NOMO-1 (cell line): ENCODE data around the gene ZSCAN20.

Source experiments
- DNase-seq, 2 experiments: peaks; one replicate each; lab custom pipeline; 2025; ENCODE audit not compliant: unreplicated experiment in 2 of 2; lab: John Stamatoyannopoulos, UW

ZSCAN20 gene

DNA sequence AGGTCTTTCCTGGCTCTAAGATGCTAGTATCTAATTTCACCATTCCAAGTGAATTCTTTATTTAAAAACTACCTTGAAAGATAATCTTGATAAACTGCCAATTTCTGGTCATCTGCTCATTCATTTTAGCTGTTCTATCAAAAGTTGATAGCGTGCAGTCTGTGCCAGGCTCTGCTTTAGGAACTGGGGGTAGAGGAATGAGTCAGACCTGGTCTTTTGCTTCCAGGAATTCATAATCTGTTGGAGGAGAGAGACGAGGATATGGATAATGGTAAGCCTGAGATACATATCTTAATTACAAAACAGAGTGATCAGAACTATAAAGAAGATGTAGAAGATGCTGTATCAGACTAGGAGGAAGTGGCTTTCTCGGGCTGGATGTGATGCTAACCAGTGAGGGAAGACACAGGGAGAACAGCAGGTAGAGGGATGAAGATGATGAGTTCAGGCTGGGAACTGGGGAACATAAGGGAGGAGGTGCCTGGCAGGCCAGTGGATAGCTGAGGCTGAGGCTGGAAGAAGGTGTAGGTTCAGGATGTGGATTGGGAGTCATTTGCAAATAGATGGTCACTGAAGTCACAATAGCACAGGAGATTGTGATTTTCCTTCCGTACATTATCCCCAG lies 29.3 kb upstream of the ZSCAN20 start:
- DNase-seq = no peak

DNA sequence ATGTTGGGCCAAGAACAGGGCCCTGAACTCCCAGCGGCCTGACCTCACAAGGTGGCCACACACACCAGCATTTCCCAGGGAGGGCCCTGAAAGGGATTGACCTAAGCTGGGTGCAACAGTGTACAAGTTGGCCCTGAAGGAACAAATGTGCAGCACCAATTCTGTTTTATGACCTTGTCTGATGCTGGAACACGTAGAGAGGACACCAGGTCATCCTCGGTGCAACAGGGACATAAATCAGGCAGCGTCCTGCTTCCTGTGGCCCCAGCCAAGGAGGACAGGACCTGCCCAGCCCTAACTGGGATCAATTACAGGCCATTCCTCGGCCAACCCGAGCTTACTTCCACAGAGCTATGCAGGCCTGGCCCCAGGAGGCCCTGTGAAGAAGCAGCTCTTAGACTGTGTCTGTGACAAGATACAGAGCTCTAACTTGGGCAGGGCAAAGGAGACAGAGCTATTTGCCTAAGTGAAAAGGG lies 28.7 kb upstream of the ZSCAN20 start:
- no peak for DNase-seq

DNA sequence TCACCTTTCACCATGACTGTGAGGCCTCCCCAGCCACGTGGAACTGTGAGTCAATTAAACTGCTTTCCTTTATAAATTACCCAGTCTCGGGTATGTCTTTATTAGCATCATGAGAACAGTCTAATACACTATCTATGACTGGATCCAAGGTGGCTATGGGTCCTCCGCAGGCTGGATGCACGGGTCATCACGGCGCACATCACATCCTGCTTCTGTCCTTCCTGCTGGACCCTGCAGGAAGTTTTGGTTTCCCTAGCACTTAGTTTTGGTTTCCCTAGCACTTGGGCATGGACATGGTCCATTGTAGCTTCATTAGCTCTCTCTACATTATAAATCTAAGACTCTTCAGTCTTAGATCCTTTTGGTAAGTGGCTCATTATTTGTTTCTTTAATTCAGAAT lies 27.3 kb upstream of the ZSCAN20 start:
- DNase-seq = no peak

DNA sequence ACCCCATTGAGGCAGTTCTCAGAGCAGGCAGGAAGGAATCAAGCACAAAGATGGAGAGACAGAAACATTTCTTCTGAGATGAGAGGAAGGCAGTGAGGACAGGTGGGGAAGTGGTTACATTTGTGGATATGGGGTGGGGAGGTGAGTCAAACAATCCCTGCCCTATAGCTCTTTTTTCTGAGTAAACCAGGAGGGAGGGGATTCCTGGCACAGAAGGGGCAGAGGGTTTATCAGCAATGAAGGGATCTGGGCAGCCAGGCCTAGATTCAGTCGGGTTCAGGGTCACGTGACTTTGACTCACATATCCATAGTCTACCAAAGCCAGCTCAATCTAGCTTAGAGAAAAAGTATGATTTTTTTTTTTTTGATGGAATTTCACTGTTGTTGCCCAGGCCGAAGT lies 25.9 kb upstream of the ZSCAN20 start:
- DNase-seq = no peak

- no peak for DNase-seq
These were observed 17.7 kb upstream of the ZSCAN20 start for GRCh38 chr1:33454646-33455282.

DNA sequence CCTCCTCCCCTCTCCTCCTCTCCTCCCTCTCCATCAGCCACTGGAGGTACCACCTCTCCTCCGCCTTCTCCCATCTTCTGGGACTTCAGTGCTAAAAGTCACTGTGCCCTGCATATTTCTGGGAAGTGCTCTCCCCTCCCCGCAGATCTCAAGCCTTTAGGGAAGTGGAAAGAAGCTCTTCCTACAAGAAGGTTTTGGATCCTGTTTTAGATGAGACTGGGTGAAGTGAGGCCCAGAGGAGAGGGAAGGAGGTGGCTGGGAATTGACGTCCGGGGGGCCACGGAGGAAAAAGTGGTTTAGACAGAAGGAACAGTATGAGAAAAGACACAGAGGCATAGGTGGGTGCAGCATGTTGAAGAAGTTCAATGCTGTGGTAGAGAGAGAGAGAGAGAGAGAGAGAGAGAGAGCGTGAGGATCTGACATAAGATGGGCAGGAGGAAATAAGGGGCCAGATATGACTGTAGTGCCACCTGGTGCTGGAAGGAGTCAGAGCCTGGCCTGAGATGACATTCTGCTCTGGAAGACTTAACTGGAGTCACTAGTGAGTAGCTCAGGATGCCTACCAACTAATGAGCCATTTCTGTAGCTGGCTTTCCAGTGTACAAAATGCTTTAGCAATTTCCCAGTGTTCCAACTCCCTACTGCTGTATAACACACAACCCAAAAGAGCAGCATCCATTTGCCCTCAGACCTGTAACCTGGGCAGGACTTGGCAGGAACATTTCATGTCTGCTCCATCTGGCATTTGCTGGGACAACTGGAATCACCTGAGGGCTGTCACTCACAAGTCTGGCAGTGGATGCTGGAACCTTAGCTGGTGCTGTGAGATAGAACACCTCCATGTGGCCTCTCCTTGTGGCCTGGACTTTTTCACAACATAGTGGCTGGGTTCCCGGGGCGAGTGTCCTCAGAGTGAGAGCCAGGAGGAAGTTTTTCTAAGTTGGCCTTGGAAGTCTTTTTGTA lies 16.6 kb upstream of the ZSCAN20 start:
- DNase-seq = peak; percentile 58 to 74

DNA sequence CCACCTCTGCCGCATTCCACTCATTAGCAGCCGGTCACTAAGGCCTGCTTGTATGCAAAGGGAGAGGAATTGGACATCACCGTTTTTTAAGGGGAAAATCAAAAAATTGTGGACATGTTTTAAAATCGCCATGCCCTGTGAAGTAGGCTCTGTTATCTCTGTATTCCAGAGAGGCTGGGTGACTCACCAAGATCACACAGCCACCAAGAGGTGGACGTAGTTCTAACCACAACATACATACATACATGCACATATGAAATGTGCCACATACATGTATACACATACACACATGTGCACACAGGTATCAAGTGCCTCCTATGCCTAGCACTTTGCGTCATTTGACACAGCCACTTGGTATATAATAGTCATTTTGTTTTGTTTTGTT lies 16.0 kb upstream of the ZSCAN20 start:
- DNase-seq = no peak

- DNase-seq = no peak
These were observed 12.8 kb upstream of the ZSCAN20 start for GRCh38 chr1:33459691-33460090.

DNA sequence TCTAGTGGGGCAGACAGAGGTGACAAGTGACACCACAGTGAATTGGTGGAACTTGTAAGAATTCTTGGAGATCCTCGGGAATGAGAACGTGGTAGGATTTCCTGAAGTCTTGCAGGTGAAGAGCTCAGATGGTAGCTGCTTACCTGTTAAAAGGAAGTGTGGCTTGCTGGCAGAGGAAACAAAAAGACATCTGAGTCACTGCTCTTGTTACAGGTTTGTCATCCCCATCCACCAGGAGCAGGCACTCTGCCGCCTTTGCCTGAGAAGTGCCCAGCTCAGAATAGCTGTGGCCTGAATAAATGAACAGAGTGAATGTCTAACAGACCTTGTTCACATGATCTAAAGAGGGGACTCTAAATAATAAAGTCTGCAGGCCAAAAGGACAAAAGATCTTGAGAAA lies 12.3 kb upstream of the ZSCAN20 start:
- no peak for DNase-seq

GRCh38 chr1:33460947-33461629 lies 11.4 kb upstream of the ZSCAN20 start:
- DNase-seq = peak; percentile 82 to 86

GRCh38 chr1:33462405-33463164 lies 9.9 kb upstream of the ZSCAN20 start:
- no peak for DNase-seq

- DNase-seq = no peak
These were observed 7.9 kb upstream of the ZSCAN20 start for GRCh38 chr1:33464552-33464951.

- peak in 1 of 2 experiments; percentile 8 for DNase-seq
These were observed 7.1 kb upstream of the ZSCAN20 start for GRCh38 chr1:33465316-33465715.

DNA sequence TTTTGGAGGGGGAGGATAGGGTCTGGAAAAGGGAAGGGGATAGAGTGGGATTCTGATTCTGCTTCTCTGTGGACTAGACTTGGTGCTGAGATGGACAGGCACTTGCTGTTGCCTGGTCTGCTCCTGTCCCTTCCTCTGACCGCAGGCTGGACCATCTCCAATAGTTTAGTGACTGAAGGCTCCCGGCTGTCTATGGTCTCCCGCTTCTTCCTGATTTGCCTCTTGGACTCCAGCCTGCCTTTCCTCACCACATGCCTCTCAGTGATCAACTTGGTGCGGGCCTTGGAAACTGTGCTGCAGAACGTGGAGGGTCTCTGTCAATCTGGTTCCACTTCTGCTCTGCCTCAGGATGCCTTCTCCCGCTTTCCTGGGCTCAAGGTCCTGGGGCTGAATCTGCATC lies 6.3 kb upstream of the ZSCAN20 start:
- DNase-seq = no peak

DNA sequence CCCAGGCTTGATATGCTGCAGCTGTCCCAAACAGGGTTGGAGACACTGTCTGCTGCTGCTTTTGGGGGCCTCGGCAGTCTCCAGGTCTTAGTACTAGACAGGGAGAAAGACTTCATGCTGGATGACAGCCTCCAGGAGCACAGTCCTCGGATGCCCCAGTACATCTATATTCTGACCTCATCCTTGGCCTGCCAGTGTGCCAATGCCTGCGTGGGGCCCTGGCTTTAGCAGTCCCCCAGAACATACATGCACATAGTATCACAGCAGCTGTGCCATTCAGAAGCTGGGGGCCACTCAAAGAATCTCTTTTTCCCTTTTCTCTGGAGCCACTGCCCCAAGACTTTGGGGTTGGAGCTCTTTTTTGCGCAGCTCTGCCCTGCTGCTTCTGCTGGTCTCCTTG lies 4.4 kb upstream of the ZSCAN20 start:
- no peak for DNase-seq

DNA sequence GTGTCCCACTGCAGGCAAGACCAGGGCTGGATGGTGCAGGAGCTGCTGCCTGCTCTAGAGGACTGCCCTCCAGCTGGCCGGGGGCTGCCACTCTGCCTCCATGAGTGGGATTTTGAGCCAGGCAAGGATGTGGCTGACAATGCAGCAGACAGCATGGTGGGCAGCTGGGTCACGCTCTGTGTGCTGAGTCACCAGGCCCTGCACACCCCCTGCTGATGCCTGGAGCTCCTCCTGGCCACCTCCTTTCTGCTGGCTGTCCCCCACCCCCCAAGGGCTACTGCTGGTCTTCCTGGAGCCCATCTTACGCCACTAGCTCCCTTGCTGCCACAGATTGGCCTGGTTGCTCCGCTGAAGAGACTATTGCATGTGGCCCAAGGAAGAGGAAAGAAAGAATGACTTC lies 3.9 kb upstream of the ZSCAN20 start:
- no peak for DNase-seq

GRCh38 chr1:33468967-33469366 lies 3.5 kb upstream of the ZSCAN20 start:
- DNase-seq = no peak

GRCh38 chr1:33469691-33470090 lies 2.8 kb upstream of the ZSCAN20 start:
- DNase-seq = no peak

DNA sequence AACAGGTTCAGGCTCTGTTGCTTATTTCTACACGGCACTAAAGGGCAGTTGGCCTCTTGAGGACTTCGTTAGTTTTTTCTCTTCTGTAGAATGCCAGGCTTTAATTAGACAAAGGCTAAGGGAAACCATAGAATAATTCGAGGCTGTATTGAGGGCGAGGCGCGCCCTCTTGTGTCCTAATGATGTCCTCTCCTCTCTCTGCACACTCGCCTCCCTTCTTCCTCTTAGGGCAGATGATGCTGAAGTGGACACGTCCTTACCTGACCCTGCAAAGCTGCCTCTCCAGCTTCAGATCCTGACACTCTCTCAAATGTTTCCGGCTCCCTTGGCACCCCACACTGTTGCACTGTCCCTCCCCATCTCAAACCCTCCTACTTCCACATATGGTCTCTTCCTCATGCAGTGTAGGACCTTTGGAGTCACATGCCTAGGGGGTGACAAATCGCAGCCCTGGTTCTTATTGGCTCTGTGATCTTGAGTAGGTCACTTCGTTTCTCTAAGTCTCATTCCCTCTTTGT lies 1.9 kb upstream of the ZSCAN20 start:
- peak; percentile 76 to 84 for DNase-seq

- no peak for DNase-seq
These were observed 1.0 kb upstream of the ZSCAN20 start for GRCh38 chr1:33471416-33471815.
